Rectal smooth muscle tissue (tissue), 1 donor: ENCODE results near the gene SMARCA4.
"Not testable (repeated sequence)": the region's sequence is repeated elsewhere in the genome, so short reads cannot be mapped to it uniquely, and the experiment has no call there.

ENCODE experiments used
- H3K27ac ChIP-seq: one replicate; pipeline ENCODE4 v1.7.0; 2013; ENCODE audit warnings: low read depth, low read length, inconsistent platforms
- H3K27me3 ChIP-seq: one replicate; pipeline ENCODE4 v1.7.0; 2013; ENCODE audit warnings: low read length; ENCODE audit not compliant: control insufficient read depth, insufficient read depth
- H3K36me3 ChIP-seq: one replicate; pipeline ENCODE4 v1.7.0; 2013; ENCODE audit warnings: low read length; ENCODE audit not compliant: control insufficient read depth, insufficient read depth
- H3K4me1 ChIP-seq: one replicate; pipeline ENCODE4 v1.7.0; 2013; ENCODE audit warnings: low read length; ENCODE audit not compliant: control insufficient read depth, insufficient read depth
- H3K4me3 ChIP-seq: one replicate; pipeline ENCODE4 v1.7.0; 2013; ENCODE audit warnings: low read length
- H3K9ac ChIP-seq: one replicate; pipeline ENCODE4 v1.7.0; 2013; ENCODE audit warnings: low read length

Gene SMARCA4

DNA sequence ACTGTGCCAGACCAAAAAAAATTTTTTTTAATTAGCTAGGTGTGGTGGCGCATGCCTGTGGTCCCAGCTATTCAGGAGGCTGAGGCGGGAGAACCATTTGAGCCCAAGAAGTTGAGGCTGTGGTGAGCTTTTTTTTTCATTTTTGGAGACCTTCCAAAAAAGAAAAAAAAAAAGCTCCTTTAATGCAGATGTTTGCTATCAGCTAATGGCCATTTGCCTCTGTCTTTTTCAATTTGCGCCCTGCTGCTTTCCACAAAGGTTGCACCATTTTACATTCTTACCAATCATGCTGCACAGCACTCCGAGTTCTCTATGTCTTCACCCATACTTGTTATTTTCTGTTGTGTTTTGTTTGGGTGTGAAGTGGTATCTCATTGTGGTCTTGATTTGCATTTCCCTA is 15.6 kb upstream of the SMARCA4 start:
- H3K27me3 ChIP-seq: no peaks in the 10 kb centered on the region
- no peak overlapping the region for H3K4me3 ChIP-seq
- H3K36me3 ChIP-seq: no peaks in the 10 kb centered on the region
- no peaks in the 10 kb centered on the region for H3K4me1 ChIP-seq
- H3K27ac ChIP-seq: no peak overlapping the region
- H3K9ac ChIP-seq: no peak overlapping the region

DNA sequence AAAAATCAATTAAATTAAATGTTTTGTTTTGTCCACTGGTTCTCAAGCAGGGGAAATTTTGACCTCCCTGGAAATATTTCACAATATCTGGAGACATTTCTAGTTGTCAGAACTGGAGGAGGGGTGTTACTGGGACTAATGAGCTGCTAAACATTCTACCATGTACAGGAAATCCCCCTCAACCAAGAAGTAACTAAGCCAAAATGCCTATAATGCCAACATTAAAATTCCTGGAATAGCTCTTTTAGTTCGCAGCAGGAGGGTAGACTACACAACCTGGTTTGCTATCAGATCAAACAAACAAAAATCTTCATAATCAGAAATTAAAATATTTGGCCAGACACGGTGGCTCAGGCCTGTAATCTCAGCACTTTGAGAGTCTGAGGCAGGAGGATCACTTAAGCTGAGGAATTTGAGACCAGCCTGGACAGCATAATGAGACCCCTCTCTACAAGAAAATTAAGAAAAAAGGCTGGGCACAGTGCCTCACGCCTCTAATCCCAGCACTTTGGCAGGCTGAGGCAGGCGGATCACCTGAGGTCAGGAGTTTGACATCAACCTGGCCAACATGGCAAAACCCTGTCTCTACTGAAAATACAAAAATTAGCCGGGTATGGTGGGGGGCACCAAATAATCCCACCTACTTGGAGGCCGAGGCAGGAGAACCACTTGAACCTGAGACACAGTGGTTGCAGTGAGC is 13.7 kb upstream of the SMARCA4 start:
- H3K27ac ChIP-seq: no peak overlapping the region

DNA sequence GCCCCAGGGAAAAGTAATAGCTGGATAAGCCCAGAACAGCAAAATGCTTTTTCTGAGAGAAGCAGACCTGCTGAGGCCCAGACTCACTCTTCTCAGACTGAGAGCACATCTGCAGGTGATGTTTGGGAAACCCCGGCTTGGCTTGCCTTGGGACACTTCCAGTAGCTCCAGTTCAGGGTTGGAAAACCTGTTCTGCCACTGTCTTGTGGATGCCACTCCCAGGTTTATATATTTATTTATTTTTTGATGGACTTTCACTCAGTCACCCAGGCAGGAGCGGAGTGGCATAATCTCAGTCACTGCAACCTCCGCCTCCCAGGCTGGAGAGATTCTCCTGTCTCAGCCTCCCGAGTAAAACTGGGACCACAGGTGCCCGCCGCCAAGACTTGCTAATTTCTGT is 8.0 kb upstream of the SMARCA4 start:
- Histone ChIP-seq H3K36me3 (no peaks in the 10 kb centered on the region), H3K9ac (no peak overlapping the region), H3K4me1 (no peaks in the 10 kb centered on the region), H3K4me3 (no peak overlapping the region), H3K27me3 (no peaks in the 10 kb centered on the region), H3K27ac (no peak overlapping the region)

More for the DNA sequence above, 13.7 kb upstream of the SMARCA4 start:
- no peaks in the 10 kb centered on the region for H3K36me3 ChIP-seq
- H3K4me3 ChIP-seq: no peak overlapping the region
- H3K4me1 ChIP-seq: no peaks in the 10 kb centered on the region
- H3K27me3 ChIP-seq: no peaks in the 10 kb centered on the region
- no peak overlapping the region for H3K9ac ChIP-seq

GRCh38 chr19:10959277-10959968 is 1.4 kb upstream of the SMARCA4 start:
- H3K27ac ChIP-seq, H3K9ac ChIP-seq, H3K27me3 ChIP-seq, H3K36me3 ChIP-seq, H3K4me1 ChIP-seq: not testable (repeated sequence)
- peak overlapping the region; percentile 91 for H3K4me3 ChIP-seq

DNA sequence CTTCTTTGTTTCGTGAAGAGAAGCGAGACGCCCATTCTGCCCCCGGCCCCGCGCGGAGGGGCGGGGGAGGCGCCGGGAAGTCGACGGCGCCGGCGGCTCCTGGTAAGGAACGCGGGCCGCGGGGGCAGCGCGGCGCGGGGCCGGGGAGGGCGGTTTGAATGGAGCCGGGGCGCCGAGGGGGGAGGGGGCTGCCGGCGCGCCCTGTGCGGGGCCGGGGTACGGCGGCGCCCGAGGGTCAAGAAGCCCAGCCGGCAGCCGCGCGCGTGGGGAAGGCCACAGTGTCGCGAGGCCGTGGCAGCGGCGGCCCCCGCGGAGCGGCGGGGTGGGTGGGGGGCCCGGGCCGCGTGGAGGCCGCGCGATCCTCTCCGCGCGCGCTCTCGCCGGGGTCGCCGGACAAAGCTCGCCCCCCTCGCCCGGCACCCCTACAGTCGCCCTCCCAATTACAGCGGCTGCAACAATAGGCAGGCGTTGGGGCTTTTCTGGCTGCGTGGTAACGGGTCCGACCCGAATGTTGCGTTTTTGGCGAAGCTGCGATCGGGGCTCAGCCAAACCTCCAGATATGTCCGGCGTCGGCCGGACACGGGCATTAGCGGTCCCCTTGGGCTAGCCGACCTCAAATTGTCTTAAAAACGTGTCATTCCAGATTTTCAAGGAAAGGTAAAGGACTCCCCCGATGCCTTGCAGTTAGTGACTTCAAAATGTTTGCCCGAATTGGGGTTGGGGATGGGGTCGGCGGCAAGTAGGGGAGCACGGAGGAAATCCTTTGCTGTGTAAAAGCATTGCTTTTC is 437 bp downstream of the SMARCA4 start:
- peak overlapping the region; percentile 77 for H3K27ac ChIP-seq
- peaks cover 5% of the 10 kb centered on the region for H3K4me1 ChIP-seq
- peak overlapping the region; percentile 19 for H3K9ac ChIP-seq
- no peaks in the 10 kb centered on the region for H3K27me3 ChIP-seq
- peaks cover 2% of the 10 kb centered on the region for H3K36me3 ChIP-seq
- H3K4me3 ChIP-seq: peak overlapping the region; percentile 89

- H3K4me1 ChIP-seq: peaks cover 5% of the 10 kb centered on the region
- H3K27ac ChIP-seq: no peak overlapping the region
- no peaks in the 10 kb centered on the region for H3K27me3 ChIP-seq
- H3K9ac ChIP-seq: no peak overlapping the region
- peaks cover 2% of the 10 kb centered on the region for H3K36me3 ChIP-seq
- no peak overlapping the region for H3K4me3 ChIP-seq
These were observed 2.0 kb downstream of the SMARCA4 start for GRCh38 chr19:10962863-10963262.

DNA sequence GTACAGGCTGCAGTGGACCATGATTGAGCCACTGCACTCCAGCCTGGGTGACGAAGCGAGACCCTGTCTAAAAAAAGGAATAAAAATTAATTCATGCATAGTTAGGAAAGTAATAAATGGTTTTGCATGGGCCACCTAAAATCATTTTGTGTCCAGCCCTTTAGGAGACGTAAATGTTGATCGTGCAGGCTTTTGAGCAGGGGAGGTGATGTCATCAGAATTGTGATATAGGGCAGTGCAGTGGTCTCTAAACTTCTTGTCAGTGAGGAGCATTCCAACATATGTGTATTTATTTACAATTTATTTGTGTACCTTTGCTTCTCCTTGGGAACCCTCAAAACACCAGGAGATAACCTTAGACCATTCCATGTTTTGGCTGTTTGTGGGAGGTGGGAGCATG is 3.0 kb downstream of the SMARCA4 start:
- H3K4me1 ChIP-seq: peaks cover 5% of the 10 kb centered on the region
- H3K27ac ChIP-seq: no peak overlapping the region
- no peak overlapping the region for H3K4me3 ChIP-seq
- H3K27me3 ChIP-seq: no peaks in the 10 kb centered on the region
- H3K9ac ChIP-seq: no peak overlapping the region
- peaks cover 2% of the 10 kb centered on the region for H3K36me3 ChIP-seq

DNA sequence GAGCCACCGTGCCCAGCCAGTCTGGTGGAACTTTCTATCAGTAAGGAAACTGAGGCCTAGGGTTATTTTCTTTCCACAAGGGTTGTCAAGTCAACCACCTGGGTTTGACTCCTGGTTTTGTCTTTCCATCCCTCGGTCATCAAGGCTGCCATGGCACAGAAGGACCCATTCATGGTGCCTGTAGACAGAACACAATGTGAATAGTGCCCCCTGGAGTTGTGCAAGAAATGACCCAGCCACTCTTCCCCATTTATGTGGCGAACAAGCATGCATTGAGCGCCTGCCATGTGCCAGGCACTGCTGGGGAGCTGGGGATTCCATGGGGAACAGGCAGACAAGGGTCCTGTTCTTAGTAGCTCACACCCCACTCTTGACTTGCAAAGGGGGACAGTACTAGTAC is 4.1 kb downstream of the SMARCA4 start:
- Histone ChIP-seq H3K27me3 (no peaks in the 10 kb centered on the region), H3K27ac (no peak overlapping the region), H3K4me3 (no peak overlapping the region), H3K36me3 (peaks cover 2% of the 10 kb centered on the region), H3K4me1 (peaks cover 5% of the 10 kb centered on the region), H3K9ac (no peak overlapping the region)

DNA sequence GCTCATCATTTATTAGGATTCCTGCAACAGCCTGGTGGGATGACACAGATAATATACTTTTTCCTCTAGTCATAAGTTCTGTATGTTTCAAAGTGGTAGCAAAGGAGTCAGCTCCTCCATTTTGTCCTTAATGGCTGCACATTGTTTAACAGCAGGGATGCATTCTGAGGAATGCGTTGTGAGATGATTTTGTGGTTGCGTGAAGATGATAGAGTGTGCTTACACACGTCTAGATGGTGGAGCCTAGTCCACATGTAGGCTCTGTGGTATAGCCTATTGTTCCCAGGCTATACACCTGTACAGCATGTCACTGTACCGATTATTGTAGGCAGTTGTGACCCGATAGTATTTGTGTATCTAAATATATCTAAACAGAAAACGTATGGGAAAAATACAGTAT is 4.6 kb downstream of the SMARCA4 start:
- Histone ChIP-seq H3K4me3 (no peak overlapping the region), H3K27ac (no peak overlapping the region), H3K9ac (no peak overlapping the region), H3K36me3 (peaks cover 2% of the 10 kb centered on the region), H3K27me3 (no peaks in the 10 kb centered on the region), H3K4me1 (peaks cover 5% of the 10 kb centered on the region)

GRCh38 chr19:10966809-10967208 is 6.0 kb downstream of the SMARCA4 start:
- H3K27me3 ChIP-seq: no peaks in the 10 kb centered on the region
- peaks cover 2% of the 10 kb centered on the region for H3K36me3 ChIP-seq
- no peak overlapping the region for H3K4me3 ChIP-seq
- H3K4me1 ChIP-seq: peaks cover 5% of the 10 kb centered on the region
- H3K27ac ChIP-seq: no peak overlapping the region
- H3K9ac ChIP-seq: no peak overlapping the region

GRCh38 chr19:10968527-10969135 is 7.8 kb downstream of the SMARCA4 start:
- H3K4me3 ChIP-seq: no peak overlapping the region
- H3K9ac ChIP-seq: no peak overlapping the region
- no peak overlapping the region for H3K27ac ChIP-seq
- peaks cover 2% of the 10 kb centered on the region for H3K36me3 ChIP-seq
- no peaks in the 10 kb centered on the region for H3K4me1 ChIP-seq
- H3K27me3 ChIP-seq: no peaks in the 10 kb centered on the region

DNA sequence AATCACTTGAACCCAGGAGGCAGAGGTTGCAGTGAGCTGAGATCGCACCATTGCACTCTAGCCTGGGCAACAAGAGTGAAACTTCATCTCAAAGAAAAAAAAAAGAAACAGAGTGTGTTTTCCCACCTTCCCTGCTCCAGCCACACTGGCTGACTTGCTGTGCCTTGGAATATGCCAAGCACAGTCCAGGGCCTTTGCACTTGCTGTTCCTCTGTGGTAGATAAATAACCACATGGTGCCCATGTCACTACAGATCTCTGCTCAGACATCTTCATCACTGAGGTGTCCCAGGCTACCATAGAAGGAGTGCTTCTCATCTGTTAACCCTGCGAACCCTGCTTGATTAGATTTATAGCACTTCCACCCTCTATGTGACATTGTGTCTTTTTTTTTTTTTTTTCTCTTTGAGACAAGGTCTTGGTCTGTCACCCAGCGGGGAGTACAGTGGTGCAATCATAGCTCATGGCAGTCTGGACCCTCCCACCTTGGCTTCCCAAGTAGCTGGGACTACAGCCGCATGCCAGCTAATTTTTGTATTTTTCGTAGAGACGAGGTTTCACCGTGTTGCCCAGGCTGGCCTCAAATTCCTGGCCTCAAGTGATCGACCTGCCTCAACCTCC is 10.4 kb downstream of the SMARCA4 start:
- Histone ChIP-seq H3K27me3 (no peaks in the 10 kb centered on the region), H3K4me3 (no peak overlapping the region), H3K27ac (no peak overlapping the region), H3K4me1 (peaks cover 8% of the 10 kb centered on the region), H3K9ac (no peak overlapping the region), H3K36me3 (no peaks in the 10 kb centered on the region)
